Adrenal gland (tissue), 12 donors: ENCODE results near the gene EPO. TPM values are rescaled to one million over a fixed set of nuclear protein-coding genes. Genes with fewer than 3 reads are reported as not detected.
"Not testable (repeated sequence)": the region's sequence is repeated elsewhere in the genome, so short reads cannot be mapped to it uniquely, and the experiment has no call there.

Experiments
- DNase-seq, 7 donors: peaks; one replicate each; pipeline ENCODE4 v3.0.0-alpha.2; 2019 to 2020
- H3K27ac ChIP-seq, 5 donors: fragments of 200-600 bp; sonication (generic) in 4 of 5; 1 replicate in 3 of 5; 2 replicates in 2 of 5; pipeline versions ENCODE4 v1.5.1 to v1.8.0; 2016 to 2020; ENCODE audit warnings: mild to moderate bottlenecking in 1 of 5
- H3K27me3 ChIP-seq: fragments of 200-600 bp; 2 replicates; pipeline ENCODE4 v1.8.0; 2021
- H3K36me3 ChIP-seq, 2 donors: fragments of 200-600 bp; replicated peaks in 1 of 2; 1 replicate in 1 of 2; 2 replicates in 1 of 2; pipeline versions ENCODE4 v1.5.1 to v1.8.0; 2018 to 2022
- H3K4me1 ChIP-seq, 2 donors: fragments of 200-600 bp; replicated peaks in 1 of 2; 1 replicate in 1 of 2; 2 replicates in 1 of 2; pipeline versions ENCODE4 v1.5.1 to v1.8.0; 2018 to 2021
- H3K4me3 ChIP-seq, 4 donors: fragments of 200-600 bp; sonication (generic) in 3 of 4; one replicate each; pipeline ENCODE4 v1.5.1; 2016 to 2018
- H3K9me3 ChIP-seq, 3 donors: fragments of 200-600 bp; sonication (generic) in 1 of 3; replicated peaks in 1 of 3; 1 replicate in 2 of 3; 2 replicates in 1 of 3; pipeline versions ENCODE4 v1.5.1 to v1.8.0; 2016 to 2021
- CTCF ChIP-seq, 6 experiments: fragments of 450-650 bp in 4 of 6; fragments of 200-600 bp in 2 of 6; sonication (generic) in 1 of 6; IDR thresholded peaks; 1 replicate in 5 of 6; 2 replicates in 1 of 6; pipeline versions ENCODE4 v1.5.1 to v1.8.0; 2016 to 2021; ENCODE audit warnings: antibody characterized with exemption in 6 of 6, mild to moderate bottlenecking in 2 of 6, moderate library complexity in 1 of 6
- POLR2A ChIP-seq, 2 donors: fragments of 450-650 bp; IDR thresholded peaks; one replicate each; pipeline ENCODE4 v1.6.1; 2017; ENCODE audit warnings: antibody characterized with exemption in 2 of 2, mild to moderate bottlenecking in 2 of 2, moderate library complexity in 1 of 2
- WGBS, 4 donors: extraction: QIAGEN DNeasy Blood & Tissue Kit in 2 of 4; methylation state at CpG; one replicate each; pipeline versions ENCODE4 v1.1.5 to v1.1.7; 2013 to 2017; 5-methylcytosine and 5-hydroxymethylcytosine counted together
- intact Hi-C, 2 donors: fragments of 100-400 bp; cut with DNase I; formaldehyde crosslinking; loops; one replicate each; pipeline versions ENCODE4 v1.14.1 to v1.15.0; 2022 to 2023
- polyA plus RNA-seq, 3 donors: library from polyadenylated mRNA; stranded (reverse); fragments of 200-250 nt in 2 of 3; fragments of 350-450 nt in 1 of 3; fragmentation: Illumina TruSeq in 1 of 3; extraction: RNeasy Lipid Tissue Mini Kit (QIAGEN cat#74804) in 1 of 3; gene quantifications; one replicate each; pipeline ENCODE4 v1.2.3, GENCODE V29; 2013 to 2014
- total RNA-seq, 9 donors: library from RNA; depleted of rRNA in 4 of 9; stranded (reverse); fragments of >200 nt in 4 of 9; fragments of 120-200 nt in 1 of 9; fragmentation: NEBNext Ultra II Directional in 1 of 9; extraction: Animal tissue kit (Norgen Biotek cat#: 25700) in 1 of 9; gene quantifications; one replicate each; pipeline versions ENCODE4 v1.1.0 to v1.2.4, GENCODE V29; 2013 to 2023
- donor health status: healthy with polysubstance abuse.
- donor health status: Bipolar disorder and iron deficiency.
- donor health status: DM: yes; HTN: yes; CAD: no.
- donor health status: DM: no; HTN: no; CAD: no.
- donor health status: DM: no; HTN: no; CAD: no.
- donor health status: DM: yes; HTN: yes; CAD: no.

The EPO gene
- total and polyA plus RNA-seq, 12 donors, result 0.10 to 0.17 TPM; not detected in 10

GRCh38 chr7:100699018-100699417, 21.2 kb upstream of the EPO start:
- Histone ChIP-seq H3K9me3 (no peaks in the 10 kb centered on the region), H3K36me3 (no peaks in the 10 kb centered on the region), H3K4me1 (peaks cover 0 to 5% of the 10 kb centered on the region in 2 donors), H3K27me3 (no peaks in the 10 kb centered on the region), H3K4me3 (no peak overlapping the region), H3K27ac (no peak overlapping the region)
- TF ChIP-seq POLR2A (IDR thresholded peaks at IDR 0.05), result no peak
- intact Hi-C loops, result no loop called here
- DNase-seq, result no peak
- WGBS, 4 donors, result 56 to 70% (median 65%) methylated on average over 5 to 6 of the region's 6 CpGs

DNA sequence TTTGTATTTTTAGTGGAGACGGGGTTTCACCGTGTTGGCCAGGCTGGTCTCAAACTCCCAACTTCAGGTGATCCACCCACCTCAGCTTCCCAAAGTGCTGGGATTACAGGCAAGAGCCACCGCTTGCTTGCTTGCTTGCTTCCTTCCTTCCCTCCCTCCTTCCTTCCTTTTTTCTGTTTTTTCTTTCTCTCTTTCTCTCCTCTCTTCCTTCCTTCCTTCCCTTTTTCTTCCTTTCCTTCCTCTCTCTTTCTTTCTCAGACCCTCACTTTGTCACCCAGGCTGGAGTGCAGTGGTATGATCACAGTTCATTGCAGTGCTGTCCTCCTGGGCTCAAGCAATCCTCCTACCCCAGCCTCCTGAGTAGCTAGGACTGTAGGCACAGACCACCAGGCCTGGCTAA, 19.2 kb upstream of the EPO start:
- not testable (repeated sequence) for H3K27me3 ChIP-seq, H3K9me3 ChIP-seq, H3K27ac ChIP-seq, H3K36me3 ChIP-seq, H3K4me3 ChIP-seq, H3K4me1 ChIP-seq, DNase-seq
- intact Hi-C loops, result loop anchor here in 1 of 2 donors (5.0 kb wide), 1 partner anchor 151 kb away; the partner anchor contains the start of gene SLC12A9
- WGBS, 4 donors, result 48 to 84% (median 62%) methylated on average over 3 of the region's 3 CpGs

DNA sequence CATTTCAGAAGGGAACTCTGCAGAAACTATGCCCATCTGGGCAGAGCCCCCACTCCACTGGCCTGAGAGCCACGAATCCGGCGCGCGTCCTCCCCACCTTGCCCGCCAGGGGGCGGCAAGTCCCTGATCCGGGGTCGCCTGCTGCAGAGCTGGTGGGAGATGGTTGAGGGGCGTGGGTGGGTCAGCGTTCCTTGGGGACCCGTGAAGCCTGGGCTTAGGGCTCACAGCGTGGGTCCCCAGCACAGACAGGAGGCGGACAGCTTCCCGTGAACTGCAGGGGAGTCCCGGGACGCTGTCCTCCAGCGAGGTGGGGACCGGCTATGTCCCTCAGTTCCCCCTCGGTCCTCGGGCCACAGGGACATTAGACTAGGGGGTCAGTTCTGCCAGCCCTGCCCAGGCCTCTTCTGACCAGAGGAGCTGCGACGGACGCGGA, 14.9 kb upstream of the EPO start:
- Histone ChIP-seq H3K27ac (peak overlapping the region; percentile 48 to 93 (median 89)), H3K4me1 (peaks cover 15 to 16% of the 10 kb centered on the region in 2 donors), H3K4me3 (peak overlapping the region in 3 of 4 donors; percentile 22 to 85 (median 83)), H3K27me3 (no peaks in the 10 kb centered on the region), H3K9me3 (no peaks in the 10 kb centered on the region), H3K36me3 (no peaks in the 10 kb centered on the region)
- WGBS, 4 donors, result 0 to 1% methylated on average over 25 of the region's 25 CpGs; no CpG with 5 or more reads in 2 of the 4 donors
- TF ChIP-seq POLR2A (IDR thresholded peaks at IDR 0.05) (no peak), CTCF (IDR thresholded peaks at IDR 0.05) (peak; percentile 90 to 94 (median 90))
- DNase-seq, result peak; percentile 73 to 86 (median 79)
- intact Hi-C loops, result loop anchor here in 1 of 2 donors (5.0 kb wide), 1 partner anchor 152 kb away; no protein-coding TSS in a partner anchor

DNA sequence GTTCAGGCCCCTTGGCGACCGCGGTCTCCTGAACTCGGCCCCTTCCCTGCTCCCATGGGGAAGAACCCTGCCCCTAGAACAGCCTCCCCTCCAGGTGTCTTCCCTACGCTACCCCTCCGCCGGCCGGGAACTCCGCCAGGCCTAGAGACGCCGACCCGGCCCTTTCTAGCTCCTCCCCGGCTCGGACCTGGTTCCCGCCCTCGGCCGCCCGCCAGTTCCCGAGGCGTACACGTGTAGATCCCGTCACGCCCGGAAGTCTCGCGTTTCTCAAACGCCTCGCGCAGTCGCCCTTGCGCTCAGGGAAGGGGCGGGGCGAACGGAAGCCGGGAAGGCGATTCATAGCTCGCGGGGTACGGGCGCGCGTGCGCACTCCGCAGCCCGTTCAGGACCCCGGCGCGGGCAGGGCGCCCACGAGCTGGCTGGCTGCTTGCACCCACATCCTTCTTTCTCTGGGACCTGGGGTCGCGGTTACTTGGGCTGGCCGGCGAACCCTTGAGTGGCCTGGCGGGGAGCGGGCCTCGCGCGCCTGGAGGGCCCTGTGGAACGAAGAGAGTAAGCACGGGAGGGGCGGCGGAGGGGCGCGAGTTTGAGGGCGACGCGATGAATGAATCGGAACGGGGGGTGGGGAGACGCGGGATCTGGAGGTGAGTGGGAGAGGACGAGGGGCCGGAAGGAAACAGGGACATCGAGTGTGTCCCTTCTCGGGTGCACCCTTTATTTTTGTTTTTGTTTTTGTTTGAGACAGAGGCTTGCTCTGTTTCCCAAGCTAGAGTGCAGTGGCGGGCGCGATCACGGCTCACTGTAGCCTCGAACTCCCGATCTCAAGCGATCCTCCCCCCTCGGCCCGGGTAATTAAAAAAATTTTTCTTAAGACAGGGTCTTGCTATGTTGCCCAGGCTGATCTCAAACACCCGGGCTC, 14.3 kb upstream of the EPO start, which contains the start of gene POP7:
Gene POP7, plus strand, starts transcription at position 369 of the 919 bp plus-strand sequence. CDS start 710 bp downstream, outside the sequence.
- intact Hi-C loops, result loop anchor here in 1 of 2 donors (5.0 kb wide), 1 partner anchor 151 kb away; no protein-coding TSS in a partner anchor
- no peak for TF ChIP-seq CTCF (IDR thresholded peaks at IDR 0.05)
- peak in 1 of 2 donors; percentile 70 for TF ChIP-seq POLR2A (IDR thresholded peaks at IDR 0.05)
- no peaks in the 10 kb centered on the region for H3K27me3 ChIP-seq
- H3K27ac ChIP-seq, result peak within 1 kb of the TSS; percentile 48 to 93 (median 89)
- peaks cover 15 to 16% of the 10 kb centered on the region in 2 donors for H3K4me1 ChIP-seq
- no peaks in the 10 kb centered on the region for H3K9me3 ChIP-seq
- 0 to 2% (median 1%) methylated on average over 32 to 86 of the region's 86 CpGs for WGBS, 4 donors
- peak within 1 kb of the TSS; percentile 83 to 100 (median 92) for H3K4me3 ChIP-seq
- peak; percentile 98 to 99 (median 99) for DNase-seq
- H3K36me3 ChIP-seq, result no peaks in the 10 kb centered on the region
